NCI-H1436 treated with DMSO at 0.1 percent for 48 hours (cell line): Measurements from ENCODE around the gene LRRK1.

Experiments
- DNase-seq: peaks from one replicate; lab custom pipeline; 2025; lab: John Stamatoyannopoulos, UW

The LRRK1 gene, protein sequence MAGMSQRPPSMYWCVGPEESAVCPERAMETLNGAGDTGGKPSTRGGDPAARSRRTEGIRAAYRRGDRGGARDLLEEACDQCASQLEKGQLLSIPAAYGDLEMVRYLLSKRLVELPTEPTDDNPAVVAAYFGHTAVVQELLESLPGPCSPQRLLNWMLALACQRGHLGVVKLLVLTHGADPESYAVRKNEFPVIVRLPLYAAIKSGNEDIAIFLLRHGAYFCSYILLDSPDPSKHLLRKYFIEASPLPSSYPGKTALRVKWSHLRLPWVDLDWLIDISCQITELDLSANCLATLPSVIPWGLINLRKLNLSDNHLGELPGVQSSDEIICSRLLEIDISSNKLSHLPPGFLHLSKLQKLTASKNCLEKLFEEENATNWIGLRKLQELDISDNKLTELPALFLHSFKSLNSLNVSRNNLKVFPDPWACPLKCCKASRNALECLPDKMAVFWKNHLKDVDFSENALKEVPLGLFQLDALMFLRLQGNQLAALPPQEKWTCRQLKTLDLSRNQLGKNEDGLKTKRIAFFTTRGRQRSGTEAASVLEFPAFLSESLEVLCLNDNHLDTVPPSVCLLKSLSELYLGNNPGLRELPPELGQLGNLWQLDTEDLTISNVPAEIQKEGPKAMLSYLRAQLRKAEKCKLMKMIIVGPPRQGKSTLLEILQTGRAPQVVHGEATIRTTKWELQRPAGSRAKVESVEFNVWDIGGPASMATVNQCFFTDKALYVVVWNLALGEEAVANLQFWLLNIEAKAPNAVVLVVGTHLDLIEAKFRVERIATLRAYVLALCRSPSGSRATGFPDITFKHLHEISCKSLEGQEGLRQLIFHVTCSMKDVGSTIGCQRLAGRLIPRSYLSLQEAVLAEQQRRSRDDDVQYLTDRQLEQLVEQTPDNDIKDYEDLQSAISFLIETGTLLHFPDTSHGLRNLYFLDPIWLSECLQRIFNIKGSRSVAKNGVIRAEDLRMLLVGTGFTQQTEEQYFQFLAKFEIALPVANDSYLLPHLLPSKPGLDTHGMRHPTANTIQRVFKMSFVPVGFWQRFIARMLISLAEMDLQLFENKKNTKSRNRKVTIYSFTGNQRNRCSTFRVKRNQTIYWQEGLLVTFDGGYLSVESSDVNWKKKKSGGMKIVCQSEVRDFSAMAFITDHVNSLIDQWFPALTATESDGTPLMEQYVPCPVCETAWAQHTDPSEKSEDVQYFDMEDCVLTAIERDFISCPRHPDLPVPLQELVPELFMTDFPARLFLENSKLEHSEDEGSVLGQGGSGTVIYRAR (N-terminal part only)

DNA sequence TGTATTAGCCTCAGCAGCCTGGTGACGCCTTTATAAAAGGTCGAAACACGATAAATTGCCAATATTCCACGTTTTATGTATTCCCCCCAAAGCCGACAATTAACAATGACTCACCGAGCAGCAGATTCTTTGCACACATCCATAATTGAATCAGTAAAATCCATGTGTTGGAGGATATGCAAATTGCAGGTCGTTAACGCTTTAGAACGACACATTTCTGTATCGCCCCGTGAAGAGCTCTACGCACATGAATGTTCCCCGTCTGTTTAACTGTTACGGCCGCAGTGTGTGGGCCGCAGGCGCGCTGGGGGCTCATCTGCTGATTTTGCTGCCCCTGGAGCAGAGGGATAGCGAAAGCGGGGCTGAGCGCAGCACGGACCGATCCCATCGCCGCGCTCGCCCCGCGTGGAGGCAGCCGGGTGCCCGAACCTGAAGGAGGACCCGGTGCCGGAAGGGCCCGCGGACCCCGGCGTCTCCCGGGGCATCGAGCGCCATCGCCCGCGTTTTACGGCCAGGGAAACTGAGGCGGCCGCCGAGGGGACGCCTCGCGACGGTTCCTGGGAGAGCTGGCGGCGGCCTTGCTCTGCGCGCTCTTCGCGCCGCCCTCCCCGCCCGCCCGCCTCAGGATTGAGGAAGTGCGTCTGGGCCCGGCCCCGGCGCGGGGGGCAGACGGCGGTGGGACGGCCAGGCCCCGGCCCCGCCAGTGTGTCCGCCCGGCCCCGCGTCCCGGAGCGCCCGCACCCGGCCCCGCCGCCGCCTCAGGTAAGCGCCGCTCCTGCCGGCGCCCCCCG lies at the start of gene LRRK1:
TSS of gene LRRK1 (plus strand) at position 668 of the 791 bp plus-strand sequence. CDS start 5,276 bp downstream, outside the sequence.
- DNase-seq = no peak

- DNase-seq = no peak
Measured at GRCh38 chr15:100873029-100873677, 46.0 kb upstream of the LRRK1 start.

GRCh38 chr15:100875495-100875894 lies 43.7 kb upstream of the LRRK1 start:
- DNase-seq = no peak

GRCh38 chr15:100875976-100876375 lies 43.2 kb upstream of the LRRK1 start:
- no peak for DNase-seq

GRCh38 chr15:100877551-100877950 lies 41.6 kb upstream of the LRRK1 start:
- no peak for DNase-seq

DNA sequence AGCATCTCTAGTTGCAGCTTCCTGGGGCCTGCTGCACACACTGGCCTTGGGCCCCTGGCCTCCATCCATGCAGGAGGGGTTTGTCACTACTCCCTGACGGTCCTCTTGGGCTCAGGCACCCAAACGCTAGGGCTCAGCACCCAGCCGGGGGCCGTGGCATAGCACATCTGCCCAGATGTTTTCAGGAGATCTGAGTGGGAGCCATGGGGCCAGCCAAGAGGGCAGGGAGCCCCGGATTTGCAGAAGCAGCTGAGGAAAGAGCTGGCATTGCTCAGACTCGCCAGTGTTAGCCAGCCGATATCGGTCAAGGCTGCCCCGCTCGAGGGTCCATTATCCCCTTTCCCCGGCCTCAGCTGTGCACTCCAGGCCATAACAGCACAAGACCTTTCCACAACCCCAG lies 41.0 kb upstream of the LRRK1 start:
- DNase-seq = no peak

DNA sequence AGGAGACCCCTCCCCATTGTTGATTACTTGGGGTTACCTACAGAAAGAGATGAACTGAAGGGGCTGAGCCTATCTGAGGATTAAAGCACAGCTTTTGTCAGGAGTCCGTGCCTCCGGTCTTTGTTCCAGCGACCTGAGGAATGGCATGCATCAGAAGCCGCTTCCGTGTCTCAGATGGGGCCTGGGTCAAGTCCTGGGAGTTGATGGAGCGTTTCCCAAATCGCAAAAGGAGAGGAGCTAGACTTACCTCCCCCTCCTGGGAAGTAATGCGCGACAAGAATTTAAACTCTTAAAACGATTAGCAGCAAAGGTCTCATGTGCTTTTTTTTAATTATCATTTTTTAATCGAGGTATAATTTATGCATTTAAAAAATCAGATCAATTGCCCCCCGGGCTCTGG lies 40.5 kb upstream of the LRRK1 start:
- DNase-seq = no peak

GRCh38 chr15:100879061-100879463 lies 40.1 kb upstream of the LRRK1 start:
- DNase-seq = no peak

- DNase-seq = no peak
Measured at GRCh38 chr15:100879464-100880138, 39.6 kb upstream of the LRRK1 start, which contains the start of gene ALDH1A3. ALDH1A3 (plus strand) TSS chr15:100879831; CDS start chr15:100879908, 77 bp downstream.

DNA sequence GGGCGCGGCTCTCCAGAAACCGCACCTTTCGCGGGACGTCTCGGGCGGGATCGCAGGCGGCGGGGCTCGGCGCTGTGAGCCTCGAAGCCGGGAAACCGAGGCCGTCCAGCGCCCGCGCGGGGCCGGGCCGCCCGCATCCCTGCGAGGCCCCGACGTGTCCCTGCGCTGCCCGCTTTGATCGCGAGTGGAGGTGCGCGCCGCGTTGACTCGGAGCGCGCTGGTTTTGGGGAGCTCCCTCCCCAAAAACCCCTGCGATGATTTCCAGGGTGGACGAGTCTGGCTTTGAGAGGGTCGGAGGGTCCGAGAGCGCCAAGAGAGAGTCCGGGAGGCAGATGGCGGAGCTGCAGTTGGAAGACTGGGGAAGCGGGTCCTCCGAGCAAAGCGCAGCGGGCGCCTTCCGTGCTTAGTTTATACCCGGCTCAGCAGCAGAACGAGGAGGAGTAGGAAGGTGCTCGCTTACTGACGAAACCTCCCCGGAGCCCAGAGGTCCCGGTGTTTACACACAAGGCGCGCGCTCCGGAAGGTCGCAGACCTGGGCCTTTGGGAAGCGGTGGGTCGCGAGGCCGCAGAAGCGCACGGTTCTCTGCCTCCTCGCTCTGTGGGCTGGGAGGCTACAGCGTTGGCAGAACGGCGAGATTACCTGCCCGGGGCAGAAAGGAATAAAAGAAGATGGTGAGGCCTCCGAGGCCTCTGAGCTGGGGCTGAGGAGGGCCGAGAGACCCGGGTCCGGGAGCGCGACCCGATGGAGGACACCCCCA lies 38.8 kb upstream of the LRRK1 start:
- DNase-seq = no peak

DNA sequence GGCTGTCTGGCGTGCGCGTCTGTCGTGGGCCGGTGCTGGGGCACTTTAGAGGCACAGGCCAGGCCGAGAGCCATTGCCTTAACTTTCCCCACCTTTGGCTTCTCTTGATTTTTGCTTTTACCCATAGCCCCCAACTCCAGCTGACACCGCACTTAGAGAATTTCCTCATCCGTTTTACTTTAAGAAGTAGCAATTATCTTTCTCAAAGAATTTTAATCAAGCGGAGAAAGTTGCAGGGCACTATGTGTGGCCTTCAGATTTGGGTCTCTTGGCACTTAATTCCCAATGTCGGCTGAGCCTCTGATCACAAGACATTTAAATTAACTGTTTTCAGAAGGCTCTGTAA lies 38.3 kb upstream of the LRRK1 start:
- no peak for DNase-seq

GRCh38 chr15:100881573-100882336 lies 37.4 kb upstream of the LRRK1 start:
- no peak for DNase-seq

GRCh38 chr15:100885116-100885515 lies 34.0 kb upstream of the LRRK1 start:
- no peak for DNase-seq

- DNase-seq = no peak
Measured at GRCh38 chr15:100885811-100886210, 33.3 kb upstream of the LRRK1 start.

GRCh38 chr15:100887211-100887913 lies 31.8 kb upstream of the LRRK1 start:
- no peak for DNase-seq

DNA sequence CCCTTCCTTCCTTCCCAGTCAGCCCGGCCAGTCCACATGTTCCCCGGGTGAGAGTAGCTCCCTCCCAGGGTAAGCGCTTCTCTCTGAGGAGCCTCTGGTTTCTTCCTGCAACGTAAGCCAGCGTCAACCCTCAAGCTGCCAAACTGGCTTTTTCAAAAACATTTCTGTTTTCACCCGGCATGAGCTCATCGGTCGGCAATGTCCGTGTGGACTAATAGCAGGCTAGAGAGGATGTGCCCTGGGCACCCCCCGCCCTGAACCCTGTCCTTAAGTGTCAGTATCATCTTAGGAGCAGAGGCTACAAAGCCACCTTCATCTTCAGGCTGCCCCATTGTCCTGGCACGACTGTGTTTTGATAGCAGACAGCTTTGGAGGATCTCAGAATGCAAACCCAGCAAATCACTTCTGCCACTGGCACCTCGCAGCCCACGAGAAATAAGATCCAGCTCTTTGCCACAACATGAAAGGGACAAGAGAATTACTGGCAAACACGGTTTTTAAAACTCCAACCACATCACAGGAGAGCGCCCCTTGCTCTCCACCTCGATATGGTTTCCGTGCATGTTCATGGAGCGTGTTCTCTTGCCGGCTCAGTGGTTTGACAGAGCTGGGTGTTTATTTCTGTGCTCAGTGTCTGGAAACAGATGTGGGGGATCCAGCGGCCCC lies 29.6 kb upstream of the LRRK1 start:
- DNase-seq = no peak

DNA sequence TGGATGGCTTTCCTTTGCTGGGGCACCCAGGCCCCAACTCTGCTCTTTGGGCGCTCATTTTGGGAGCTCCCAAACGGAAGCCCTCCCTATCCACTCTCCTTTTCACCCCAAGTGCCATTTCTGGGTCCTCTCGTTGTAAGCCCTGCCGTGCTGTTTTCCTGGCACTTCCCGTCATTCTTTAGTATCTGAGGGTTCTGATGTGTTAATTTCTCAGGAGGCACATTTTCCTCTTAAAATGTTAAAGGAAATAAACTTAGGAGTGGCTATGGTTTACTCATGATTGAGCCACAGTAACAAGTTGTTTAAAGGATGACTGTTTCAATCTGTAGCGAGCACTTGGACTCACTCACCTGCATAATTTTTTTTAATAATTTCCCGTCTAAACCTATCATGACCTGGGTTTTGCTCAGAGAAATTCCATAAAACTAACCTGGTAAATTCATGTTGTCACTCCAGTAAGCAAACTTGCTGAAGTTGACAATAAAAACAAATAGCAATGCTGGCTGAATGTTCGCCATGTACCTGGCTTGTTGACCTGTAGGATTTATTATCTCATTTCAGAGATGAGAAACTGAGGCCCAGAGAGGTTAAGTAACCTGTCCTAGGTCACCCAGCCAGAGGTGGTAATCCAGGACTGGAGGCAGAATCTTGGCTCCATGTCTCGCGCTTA lies 29.0 kb upstream of the LRRK1 start:
- no peak for DNase-seq
